Chondrocyte (in vitro differentiated cells): Measurements from ENCODE around the gene TCF7L2. TPM values are rescaled to one million over a fixed set of nuclear protein-coding genes. Genes with fewer than 3 reads are reported as not detected.

Source experiments
- DNase-seq: peaks from one replicate; pipeline ENCODE4 v3.0.0; 2021; ENCODE audit warnings: mixed read lengths, low spot score
- H3K27ac Mint-ChIP-seq: one replicate; pipeline ENCODE4 v1.8.0; 2021; ENCODE audit warnings: mild to moderate bottlenecking, moderate library complexity, mixed read lengths; ENCODE audit not compliant: unreplicated experiment
- H3K27me3 Mint-ChIP-seq: 2 replicates; pipeline ENCODE4 v1.8.0; 2021; ENCODE audit warnings: low read depth, mixed read lengths
- H3K36me3 Mint-ChIP-seq: 2 replicates; pipeline ENCODE4 v1.8.0; 2021; ENCODE audit warnings: low read depth, mixed read lengths
- H3K4me1 Mint-ChIP-seq: 2 replicates; pipeline ENCODE4 v1.8.0; 2021; ENCODE audit warnings: low read depth, mild to moderate bottlenecking, mixed read lengths
- H3K4me3 Mint-ChIP-seq: one replicate; pipeline ENCODE4 v1.8.0; 2021; ENCODE audit warnings: mild to moderate bottlenecking, moderate library complexity, mixed read lengths; ENCODE audit not compliant: unreplicated experiment
- H3K9me3 Mint-ChIP-seq: 2 replicates; pipeline ENCODE4 v1.8.0; 2021; ENCODE audit warnings: low read depth, mixed read lengths
- CTCF ChIP-seq: fragments of 200-600 bp; sonication (generic); IDR thresholded peaks from 2 replicates; pipeline ENCODE4 v1.5.0; 2021; ENCODE audit warnings: antibody characterized with exemption, mild to moderate bottlenecking, moderate library complexity
- total RNA-seq: library from RNA; stranded (reverse); gene quantifications from 3 replicates; pipeline ENCODE4 v1.2.1, GENCODE V29; 2021

The TCF7L2 gene
- total RNA-seq, 1 donor from 2014 or later, result 30.9 TPM

GRCh38 chr10:113045147-113046055, 95.4 kb downstream of the TCF7L2 start:
- no peaks in the 10 kb centered on the region for H3K9me3 Mint-ChIP-seq
- H3K27me3 Mint-ChIP-seq, result no peaks in the 10 kb centered on the region
- H3K4me3 Mint-ChIP-seq, result no peak overlapping the region
- peak overlapping the region; percentile 92 for H3K27ac Mint-ChIP-seq
- H3K4me1 Mint-ChIP-seq, result peaks cover 84% of the 10 kb centered on the region
- DNase-seq, result no peak
- no peak for TF ChIP-seq CTCF
- peaks cover 8% of the 10 kb centered on the region for H3K36me3 Mint-ChIP-seq

- Mint-ChIP-seq H3K9me3 (no peaks in the 10 kb centered on the region), H3K4me1 (peaks cover 95% of the 10 kb centered on the region), H3K36me3 (peaks cover 7% of the 10 kb centered on the region), H3K27me3 (no peaks in the 10 kb centered on the region), H3K4me3 (peak overlapping the region; percentile 38), H3K27ac (peak overlapping the region; percentile 87)
- DNase-seq, result no peak
- no peak for TF ChIP-seq CTCF
Observed at GRCh38 chr10:113047151-113047550, 97.1 kb downstream of the TCF7L2 start.

GRCh38 chr10:113047605-113047962, 97.5 kb downstream of the TCF7L2 start:
- Mint-ChIP-seq H3K27me3 (no peaks in the 10 kb centered on the region), H3K4me1 (peaks cover 95% of the 10 kb centered on the region), H3K27ac (peak overlapping the region; percentile 87), H3K9me3 (no peaks in the 10 kb centered on the region), H3K36me3 (peaks cover 4% of the 10 kb centered on the region), H3K4me3 (peak overlapping the region; percentile 38)
- no peak for TF ChIP-seq CTCF
- no peak for DNase-seq

- no peak for DNase-seq
- H3K4me1 Mint-ChIP-seq, result peaks cover 95% of the 10 kb centered on the region
Observed at GRCh38 chr10:113047963-113048781, 98.1 kb downstream of the TCF7L2 start.

More at GRCh38 chr10:113047963-113048781, 98.1 kb downstream of the TCF7L2 start:
- no peak for TF ChIP-seq CTCF
- peak overlapping the region; percentile 38 for H3K4me3 Mint-ChIP-seq
- H3K9me3 Mint-ChIP-seq, result no peaks in the 10 kb centered on the region
- peak overlapping the region; percentile 87 for H3K27ac Mint-ChIP-seq
- H3K27me3 Mint-ChIP-seq, result no peaks in the 10 kb centered on the region
- H3K36me3 Mint-ChIP-seq, result peaks cover 4% of the 10 kb centered on the region
